ENCODE measurements around the gene CHGA. TPM values are rescaled to one million over a fixed set of nuclear protein-coding genes. Genes with fewer than 3 reads are reported as not detected.

Gene CHGA
- total and polyA plus RNA-seq, 10 of the 15 experiments (the other 5 are each of a cell fraction or from before 2014, with no cell fraction given): 0.11 to 0.23 TPM; not detected in 8

DNA sequence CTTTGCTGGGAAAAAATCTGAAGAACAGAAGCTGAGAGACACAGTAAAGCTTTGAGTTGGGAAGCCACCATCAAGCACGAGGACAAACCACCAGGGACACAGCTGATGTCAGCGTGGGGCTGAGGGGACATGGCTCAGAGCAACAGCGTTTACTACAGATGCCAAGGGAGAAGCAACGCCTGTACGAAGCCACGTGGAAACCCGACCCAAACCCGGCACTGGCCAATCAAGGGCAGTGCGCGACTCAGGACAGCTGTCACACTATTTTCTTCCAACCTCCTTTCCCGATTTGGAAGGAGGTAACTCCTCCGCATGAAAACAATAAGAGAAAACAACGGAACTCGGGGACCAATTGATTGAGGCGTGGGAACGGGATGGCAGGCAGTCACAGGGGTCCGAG is 20.2 kb upstream of the CHGA start:
- ATAC-seq (no peak), FAIRE-seq (no peak), DNase-seq (ENCODE audit: low read depth, low spot score) (no peak)
- 54% methylated on average over 17 of the region's 17 CpGs for WGBS (ENCODE audit: insufficient coverage, insufficient replicate concordance, low lambda C conversion rate, missing lambda C conversion rate)
- Histone ChIP-seq H3K9ac (ENCODE audit: control insufficient read depth, insufficient read depth, low read length) (no peak overlapping the region), H2AFZ (ENCODE audit: control insufficient read depth, low read depth, low read length) (no peak overlapping the region), H3K79me2 (ENCODE audit: control insufficient read depth, insufficient read depth, low read length) (no peaks in the 10 kb centered on the region), H3K36me3 (ENCODE audit: control insufficient read depth in 2 of 2, insufficient read depth in 2 of 2, low read length in 1 of 2) (no peaks in the 10 kb centered on the region), H4K20me1 (ENCODE audit: control insufficient read depth, insufficient read depth) (no peaks in the 10 kb centered on the region), H3K27me3 (replicated peaks in 1 of 2; ENCODE audit: control insufficient read depth in 2 of 2, insufficient read depth in 2 of 2, low read length in 1 of 2) (no peaks in the 10 kb centered on the region; a peak in 1 of 4 replicates), H3K4me2 (ENCODE audit: control insufficient read depth, insufficient read depth) (no peak overlapping the region), H3K4me1 (ENCODE audit: control insufficient read depth, insufficient read depth, low read length) (no peaks in the 10 kb centered on the region; the same call in 1 of the 2 replicates), H3K9me3 (replicated peaks; ENCODE audit: control insufficient read depth, insufficient read depth, low read length) (no peaks in the 10 kb centered on the region; the same call in 2 of the 3 replicates), H3K27ac (ENCODE audit: control insufficient read depth, insufficient read depth) (no peak overlapping the region), H3K4me3 (no peak overlapping the region)
- CTCF ChIA-PET: no interaction called here
- intact Hi-C loops (cut with micrococcal nuclease; ENCODE audit: unreplicated experiment): no loop called here
- in situ Hi-C loops (cut with MboI): no loop called here
- SMC1A ChIA-PET (ENCODE audit: uncharacterized antibody, unreplicated experiment): interaction anchor here (0.6 kb wide), 1 partner anchor 210 kb away, joined by 3 read pairs; no protein-coding TSS in a partner anchor
- no peak for TF ChIP-seq RUNX3 (IDR thresholded peaks at IDR 0.05; ENCODE audit: low read length)
- no peak for TF ChIP-seq RELB (IDR thresholded peaks at IDR 0.05; ENCODE audit: low read depth)
- TF ChIP-seq NFYA (IDR thresholded peaks at IDR 0.05; ENCODE audit: borderline replicate concordance, low read depth, low read length): no peak
- RAD21 ChIA-PET (ENCODE audit: unreplicated experiment): no interaction called here
- BruUV-seq (replicated peaks): no TSS peak
- POLR2A ChIA-PET: no interaction called here

DNA sequence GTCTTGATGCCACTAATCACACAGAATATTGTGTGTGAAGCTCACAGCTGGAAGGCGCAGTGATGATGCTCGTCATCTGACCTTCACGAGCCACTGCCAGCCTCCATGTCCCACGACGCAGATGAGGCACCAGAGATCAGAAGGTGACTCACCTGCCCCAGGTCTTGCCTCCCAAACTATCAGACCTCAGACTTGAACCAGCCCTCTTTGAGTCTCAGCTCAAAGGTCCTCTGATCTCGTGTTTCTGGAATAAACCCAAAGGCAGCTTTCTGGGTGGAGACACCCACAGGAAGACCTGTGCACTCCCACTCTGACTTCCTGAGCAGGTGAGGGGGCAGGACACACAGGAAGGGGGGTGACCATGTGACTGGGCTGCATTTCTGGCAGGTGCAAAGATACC is 19.6 kb upstream of the CHGA start:
- DNase-seq (ENCODE audit: low read depth, low spot score) (no peak), FAIRE-seq (no peak), ATAC-seq (no peak)
- ChIA-PET POLR2A (no interaction called here), RAD21 (ENCODE audit: unreplicated experiment) (no interaction called here), SMC1A (ENCODE audit: uncharacterized antibody, unreplicated experiment) (interaction anchor here (0.6 kb wide), 1 partner anchor 210 kb away, joined by 3 read pairs; no protein-coding TSS in a partner anchor), CTCF (no interaction called here)
- Histone ChIP-seq H2AFZ (ENCODE audit: control insufficient read depth, low read depth, low read length) (no peak overlapping the region), H4K20me1 (ENCODE audit: control insufficient read depth, insufficient read depth) (no peaks in the 10 kb centered on the region), H3K79me2 (ENCODE audit: control insufficient read depth, insufficient read depth, low read length) (no peaks in the 10 kb centered on the region), H3K4me2 (ENCODE audit: control insufficient read depth, insufficient read depth) (no peak overlapping the region), H3K4me3 (no peak overlapping the region), H3K27ac (ENCODE audit: control insufficient read depth, insufficient read depth) (no peak overlapping the region), H3K36me3 (ENCODE audit: control insufficient read depth in 2 of 2, insufficient read depth in 2 of 2, low read length in 1 of 2) (no peaks in the 10 kb centered on the region), H3K9me3 (replicated peaks; ENCODE audit: control insufficient read depth, insufficient read depth, low read length) (no peaks in the 10 kb centered on the region; the same call in 2 of the 3 replicates), H3K4me1 (ENCODE audit: control insufficient read depth, insufficient read depth, low read length) (no peaks in the 10 kb centered on the region; the same call in 1 of the 2 replicates), H3K27me3 (replicated peaks in 1 of 2; ENCODE audit: control insufficient read depth in 2 of 2, insufficient read depth in 2 of 2, low read length in 1 of 2) (no peaks in the 10 kb centered on the region; a peak in 1 of 4 replicates), H3K9ac (ENCODE audit: control insufficient read depth, insufficient read depth, low read length) (no peak overlapping the region)
- intact Hi-C loops (cut with micrococcal nuclease; ENCODE audit: unreplicated experiment) (no loop called here), in situ Hi-C loops (cut with MboI) (no loop called here)
- BruUV-seq (replicated peaks): no TSS peak
- WGBS (ENCODE audit: insufficient coverage, insufficient replicate concordance, low lambda C conversion rate, missing lambda C conversion rate): 71% methylated on average over 6 of the region's 6 CpGs
- no peak for TF ChIP-seq MAX (IDR thresholded peaks at IDR 0.05; ENCODE audit: low read depth, low read length)
- no peak for TF ChIP-seq CBFB (IDR thresholded peaks at IDR 0.05; ENCODE audit: low read depth)
- TF ChIP-seq EZH2 (IDR thresholded peaks at IDR 0.05; ENCODE audit: borderline replicate concordance, control insufficient read depth, low read depth, low read length): no peak
- TF ChIP-seq, protein P1, sequence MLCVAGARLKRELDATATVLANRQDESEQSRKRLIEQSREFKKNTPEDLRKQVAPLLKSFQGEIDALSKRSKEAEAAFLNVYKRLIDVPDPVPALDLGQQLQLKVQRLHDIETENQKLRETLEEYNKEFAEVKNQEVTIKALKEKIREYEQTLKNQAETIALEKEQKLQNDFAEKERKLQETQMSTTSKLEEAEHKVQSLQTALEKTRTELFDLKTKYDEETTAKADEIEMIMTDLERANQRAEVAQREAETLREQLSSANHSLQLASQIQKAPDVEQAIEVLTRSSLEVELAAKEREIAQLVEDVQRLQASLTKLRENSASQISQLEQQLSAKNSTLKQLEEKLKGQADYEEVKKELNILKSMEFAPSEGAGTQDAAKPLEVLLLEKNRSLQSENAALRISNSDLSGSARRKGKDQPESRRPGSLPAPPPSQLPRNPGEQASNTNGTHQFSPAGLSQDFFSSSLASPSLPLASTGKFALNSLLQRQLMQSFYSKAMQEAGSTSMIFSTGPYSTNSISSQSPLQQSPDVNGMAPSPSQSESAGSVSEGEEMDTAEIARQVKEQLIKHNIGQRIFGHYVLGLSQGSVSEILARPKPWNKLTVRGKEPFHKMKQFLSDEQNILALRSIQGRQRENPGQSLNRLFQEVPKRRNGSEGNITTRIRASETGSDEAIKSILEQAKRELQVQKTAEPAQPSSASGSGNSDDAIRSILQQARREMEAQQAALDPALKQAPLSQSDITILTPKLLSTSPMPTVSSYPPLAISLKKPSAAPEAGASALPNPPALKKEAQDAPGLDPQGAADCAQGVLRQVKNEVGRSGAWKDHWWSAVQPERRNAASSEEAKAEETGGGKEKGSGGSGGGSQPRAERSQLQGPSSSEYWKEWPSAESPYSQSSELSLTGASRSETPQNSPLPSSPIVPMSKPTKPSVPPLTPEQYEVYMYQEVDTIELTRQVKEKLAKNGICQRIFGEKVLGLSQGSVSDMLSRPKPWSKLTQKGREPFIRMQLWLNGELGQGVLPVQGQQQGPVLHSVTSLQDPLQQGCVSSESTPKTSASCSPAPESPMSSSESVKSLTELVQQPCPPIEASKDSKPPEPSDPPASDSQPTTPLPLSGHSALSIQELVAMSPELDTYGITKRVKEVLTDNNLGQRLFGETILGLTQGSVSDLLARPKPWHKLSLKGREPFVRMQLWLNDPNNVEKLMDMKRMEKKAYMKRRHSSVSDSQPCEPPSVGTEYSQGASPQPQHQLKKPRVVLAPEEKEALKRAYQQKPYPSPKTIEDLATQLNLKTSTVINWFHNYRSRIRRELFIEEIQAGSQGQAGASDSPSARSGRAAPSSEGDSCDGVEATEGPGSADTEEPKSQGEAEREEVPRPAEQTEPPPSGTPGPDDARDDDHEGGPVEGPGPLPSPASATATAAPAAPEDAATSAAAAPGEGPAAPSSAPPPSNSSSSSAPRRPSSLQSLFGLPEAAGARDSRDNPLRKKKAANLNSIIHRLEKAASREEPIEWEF (IDR thresholded peaks at IDR 0.05; ENCODE audit: insufficient replicate concordance, low read depth, low read length): no peak
- no peak for TF ChIP-seq KAT2A (conservative IDR thresholded peaks at IDR 0.05; ENCODE audit: control insufficient read depth, low read depth, low read length)

All from GM12878 (cell line).